Endothelial cell of umbilical vein (primary cell): ENCODE results near the gene AP4S1.

ENCODE experiments used
- CTCF ChIP-seq, 2 donors: IDR thresholded peaks; 1 replicate in 1 of 2; 2 replicates in 1 of 2; pipeline ENCODE4 v1.5.1; 2011; ENCODE audit warnings: low read length in 2 of 2, mild to moderate bottlenecking in 2 of 2, moderate library complexity in 2 of 2, control low read depth in 1 of 2, inconsistent platforms in 1 of 2, low read depth in 1 of 2; ENCODE audit not compliant: insufficient read depth in 1 of 2; ENCODE audit errors: extremely low read depth in 1 of 2
- POLR2AphosphoS5 ChIP-seq: IDR thresholded peaks from 2 replicates; pipeline ENCODE4 v1.6.1; 2012; ENCODE audit warnings: low read depth, mild to moderate bottlenecking, control low read depth, low read length, moderate library complexity; ENCODE audit not compliant: insufficient read depth

- TF ChIP-seq CTCF (IDR thresholded peaks at IDR 0.05; ENCODE audit: extremely low read depth in 1 of 2, insufficient read depth in 1 of 2, low read depth in 1 of 2, low read length in 2 of 2) (no peak), POLR2AphosphoS5 (no peak)
Observed at GRCh38 chr14:31078766-31079165, 53.3 kb downstream of the AP4S1 start.
